ENCODE results near the gene PHLDB1.

PHLDB1 gene

DNA sequence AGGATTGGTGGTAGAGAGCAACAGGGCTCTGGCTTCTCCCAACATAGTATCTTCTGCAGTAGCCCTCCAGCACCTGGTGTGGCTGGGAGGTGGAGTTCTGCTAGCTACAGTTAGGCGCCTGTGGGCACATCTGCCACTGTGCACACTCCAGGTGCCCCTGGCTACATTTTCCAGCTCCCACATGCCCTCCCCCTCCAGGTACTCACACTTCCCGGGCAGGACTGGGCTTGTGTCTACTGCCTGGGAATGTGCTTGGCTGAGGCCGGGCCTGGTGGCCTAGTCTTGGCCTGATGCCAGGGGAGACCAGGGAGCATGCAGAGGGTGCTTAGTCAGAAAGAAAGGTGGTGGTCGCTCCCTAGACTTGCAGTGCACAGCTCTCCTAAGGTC, 15.8 kb downstream of the PHLDB1 start:
- peak overlapping the region in 1 of 2 donors; percentile 77 for H3K4me3 ChIP-seq (ENCODE audit: low read length in 2 of 2)

GRCh38 chr11:118625036-118625690, 17.7 kb downstream of the PHLDB1 start:
- Histone ChIP-seq H3K9ac (ENCODE audit: low read length in 2 of 2) (no peak overlapping the region), H3K27ac (ENCODE audit: low read length) (no peak overlapping the region), H3K27me3 (ENCODE audit: control insufficient read depth in 1 of 2, insufficient read depth in 2 of 2, low read length in 2 of 2) (no peaks in the 10 kb centered on the region), H3K36me3 (ENCODE audit: control insufficient read depth in 2 of 2, insufficient read depth in 2 of 2, low read length in 2 of 2) (peaks cover 30 to 39% of the 10 kb centered on the region in 2 donors), H3K4me3 (ENCODE audit: low read length in 2 of 2) (no peak overlapping the region), H3K9me3 (ENCODE audit: control insufficient read depth in 2 of 2, low read length in 2 of 2) (no peaks in the 10 kb centered on the region), H3K4me1 (ENCODE audit: control insufficient read depth, insufficient read depth, low read length) (peaks cover 40% of the 10 kb centered on the region)

More for the DNA sequence above, 15.8 kb downstream of the PHLDB1 start:
- Histone ChIP-seq H3K27ac (ENCODE audit: low read length) (peak overlapping the region; percentile 80), H3K36me3 (ENCODE audit: control insufficient read depth in 2 of 2, insufficient read depth in 2 of 2, low read length in 2 of 2) (peaks cover 23 to 31% of the 10 kb centered on the region in 2 donors), H3K9ac (ENCODE audit: low read length in 2 of 2) (peak overlapping the region in 1 of 2 donors; percentile 51), H3K27me3 (ENCODE audit: control insufficient read depth in 1 of 2, insufficient read depth in 2 of 2, low read length in 2 of 2) (no peaks in the 10 kb centered on the region), H3K4me1 (ENCODE audit: control insufficient read depth, insufficient read depth, low read length) (peaks cover 52% of the 10 kb centered on the region), H3K9me3 (ENCODE audit: control insufficient read depth in 2 of 2, low read length in 2 of 2) (no peaks in the 10 kb centered on the region)

DNA sequence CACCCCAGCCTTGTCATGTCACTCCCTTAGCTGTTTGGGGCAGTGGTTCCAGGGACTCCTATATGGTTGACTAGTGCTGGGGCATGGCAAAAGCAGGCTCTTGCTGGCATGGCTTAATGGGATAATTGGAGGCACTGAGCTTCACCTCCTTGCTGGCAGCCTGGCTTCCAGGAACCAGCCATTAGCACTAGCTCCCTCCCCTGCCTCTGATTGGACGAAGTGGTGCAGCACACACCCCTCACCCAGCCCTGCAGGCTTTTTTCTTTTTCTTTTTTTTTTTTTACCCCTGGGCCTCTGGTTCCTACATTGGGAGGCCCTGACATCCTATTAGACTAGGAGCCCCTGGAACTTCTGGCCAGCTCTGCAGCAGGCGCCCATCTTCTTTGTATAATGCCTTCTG, 18.6 kb downstream of the PHLDB1 start:
- no peak overlapping the region for H3K9ac ChIP-seq (ENCODE audit: low read length in 2 of 2)

GRCh38 chr11:118627566-118627965, 20.2 kb downstream of the PHLDB1 start:
- H3K27ac ChIP-seq (ENCODE audit: low read length) = no peak overlapping the region

More for the DNA sequence above, 18.6 kb downstream of the PHLDB1 start:
- H3K27me3 ChIP-seq (ENCODE audit: control insufficient read depth in 1 of 2, insufficient read depth in 2 of 2, low read length in 2 of 2) = no peaks in the 10 kb centered on the region
- H3K4me3 ChIP-seq (ENCODE audit: low read length in 2 of 2) = no peak overlapping the region
- peaks cover 31 to 44% of the 10 kb centered on the region in 2 donors for H3K36me3 ChIP-seq (ENCODE audit: control insufficient read depth in 2 of 2, insufficient read depth in 2 of 2, low read length in 2 of 2)
- H3K9me3 ChIP-seq (ENCODE audit: control insufficient read depth in 2 of 2, low read length in 2 of 2) = no peaks in the 10 kb centered on the region
- H3K27ac ChIP-seq (ENCODE audit: low read length) = no peak overlapping the region
- H3K4me1 ChIP-seq (ENCODE audit: control insufficient read depth, insufficient read depth, low read length) = peaks cover 34% of the 10 kb centered on the region

DNA sequence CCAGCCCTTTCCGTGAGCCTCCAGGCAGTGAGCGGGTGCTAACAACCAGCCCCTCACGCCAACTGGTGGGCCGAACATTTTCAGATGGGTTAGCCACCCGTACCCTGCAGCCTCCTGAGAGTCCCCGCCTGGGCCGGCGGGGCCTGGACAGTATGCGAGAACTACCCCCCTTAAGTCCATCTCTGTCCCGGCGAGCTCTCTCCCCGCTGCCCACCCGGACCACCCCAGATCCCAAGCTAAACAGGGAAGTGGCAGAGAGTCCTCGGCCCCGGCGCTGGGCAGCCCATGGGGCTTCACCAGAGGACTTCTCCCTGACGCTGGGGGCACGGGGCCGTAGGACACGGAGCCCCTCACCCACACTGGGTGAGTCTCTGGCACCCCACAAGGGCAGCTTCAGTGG, 20.6 kb downstream of the PHLDB1 start:
- Histone ChIP-seq H3K36me3 (ENCODE audit: control insufficient read depth in 2 of 2, insufficient read depth in 2 of 2, low read length in 2 of 2) (peaks cover 41 to 54% of the 10 kb centered on the region in 2 donors), H3K4me1 (ENCODE audit: control insufficient read depth, insufficient read depth, low read length) (peaks cover 24% of the 10 kb centered on the region)

More at GRCh38 chr11:118627566-118627965, 20.2 kb downstream of the PHLDB1 start:
- H3K9me3 ChIP-seq (ENCODE audit: control insufficient read depth in 2 of 2, low read length in 2 of 2) = no peaks in the 10 kb centered on the region
- no peaks in the 10 kb centered on the region for H3K27me3 ChIP-seq (ENCODE audit: control insufficient read depth in 1 of 2, insufficient read depth in 2 of 2, low read length in 2 of 2)
- no peak overlapping the region for H3K9ac ChIP-seq (ENCODE audit: low read length in 2 of 2)
- peaks cover 24% of the 10 kb centered on the region for H3K4me1 ChIP-seq (ENCODE audit: control insufficient read depth, insufficient read depth, low read length)
- H3K36me3 ChIP-seq (ENCODE audit: control insufficient read depth in 2 of 2, insufficient read depth in 2 of 2, low read length in 2 of 2) = peaks cover 41 to 54% of the 10 kb centered on the region in 2 donors
- no peak overlapping the region for H3K4me3 ChIP-seq (ENCODE audit: low read length in 2 of 2)

DNA sequence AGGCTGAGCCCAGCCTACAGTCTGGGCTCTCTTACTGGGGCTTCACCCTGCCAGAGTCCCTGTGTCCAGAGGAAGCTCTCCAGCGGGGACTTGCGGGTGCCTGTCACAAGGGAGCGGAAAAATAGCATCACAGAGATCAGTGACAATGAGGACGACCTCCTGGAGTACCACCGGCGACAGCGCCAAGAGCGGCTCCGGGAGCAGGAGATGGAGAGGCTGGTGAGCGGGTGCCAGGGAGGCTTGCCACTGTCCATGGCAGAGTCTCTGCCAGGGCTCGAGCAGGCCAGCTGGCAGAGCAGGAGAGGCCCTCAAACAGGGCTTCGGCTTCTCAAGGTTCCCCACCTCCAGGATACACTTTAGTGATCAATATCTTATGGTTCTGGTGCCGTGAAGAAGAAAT, 21.0 kb downstream of the PHLDB1 start:
- no peaks in the 10 kb centered on the region for H3K9me3 ChIP-seq (ENCODE audit: control insufficient read depth in 2 of 2, low read length in 2 of 2)
- no peaks in the 10 kb centered on the region for H3K27me3 ChIP-seq (ENCODE audit: control insufficient read depth in 1 of 2, insufficient read depth in 2 of 2, low read length in 2 of 2)
- peaks cover 23% of the 10 kb centered on the region for H3K4me1 ChIP-seq (ENCODE audit: control insufficient read depth, insufficient read depth, low read length)
- no peak overlapping the region for H3K4me3 ChIP-seq (ENCODE audit: low read length in 2 of 2)
- no peak overlapping the region for H3K27ac ChIP-seq (ENCODE audit: low read length)
- peaks cover 41 to 54% of the 10 kb centered on the region in 2 donors for H3K36me3 ChIP-seq (ENCODE audit: control insufficient read depth in 2 of 2, insufficient read depth in 2 of 2, low read length in 2 of 2)
- no peak overlapping the region for H3K9ac ChIP-seq (ENCODE audit: low read length in 2 of 2)

More for the DNA sequence above, 20.6 kb downstream of the PHLDB1 start:
- Histone ChIP-seq H3K9ac (ENCODE audit: low read length in 2 of 2) (no peak overlapping the region), H3K4me3 (ENCODE audit: low read length in 2 of 2) (no peak overlapping the region), H3K27ac (ENCODE audit: low read length) (no peak overlapping the region), H3K9me3 (ENCODE audit: control insufficient read depth in 2 of 2, low read length in 2 of 2) (no peaks in the 10 kb centered on the region), H3K27me3 (ENCODE audit: control insufficient read depth in 1 of 2, insufficient read depth in 2 of 2, low read length in 2 of 2) (no peaks in the 10 kb centered on the region)

GRCh38 chr11:118628861-118629549, 21.6 kb downstream of the PHLDB1 start:
- Histone ChIP-seq H3K9ac (ENCODE audit: low read length in 2 of 2) (no peak overlapping the region), H3K27me3 (ENCODE audit: control insufficient read depth in 1 of 2, insufficient read depth in 2 of 2, low read length in 2 of 2) (no peaks in the 10 kb centered on the region), H3K4me1 (ENCODE audit: control insufficient read depth, insufficient read depth, low read length) (peaks cover 29% of the 10 kb centered on the region), H3K27ac (ENCODE audit: low read length) (no peak overlapping the region), H3K9me3 (ENCODE audit: control insufficient read depth in 2 of 2, low read length in 2 of 2) (no peaks in the 10 kb centered on the region), H3K4me3 (ENCODE audit: low read length in 2 of 2) (no peak overlapping the region), H3K36me3 (ENCODE audit: control insufficient read depth in 2 of 2, insufficient read depth in 2 of 2, low read length in 2 of 2) (peaks cover 41 to 54% of the 10 kb centered on the region in 2 donors)

- no peaks in the 10 kb centered on the region for H3K9me3 ChIP-seq (ENCODE audit: control insufficient read depth in 2 of 2, low read length in 2 of 2)
- H3K27ac ChIP-seq (ENCODE audit: low read length) = no peak overlapping the region
- peaks cover 38% of the 10 kb centered on the region for H3K4me1 ChIP-seq (ENCODE audit: control insufficient read depth, insufficient read depth, low read length)
- no peaks in the 10 kb centered on the region for H3K27me3 ChIP-seq (ENCODE audit: control insufficient read depth in 1 of 2, insufficient read depth in 2 of 2, low read length in 2 of 2)
- H3K4me3 ChIP-seq (ENCODE audit: low read length in 2 of 2) = peak overlapping the region in 1 of 2 donors; percentile 8
- H3K9ac ChIP-seq (ENCODE audit: low read length in 2 of 2) = no peak overlapping the region
- peaks cover 39 to 47% of the 10 kb centered on the region in 2 donors for H3K36me3 ChIP-seq (ENCODE audit: control insufficient read depth in 2 of 2, insufficient read depth in 2 of 2, low read length in 2 of 2)
Observed at GRCh38 chr11:118629761-118630661, 22.6 kb downstream of the PHLDB1 start.

DNA sequence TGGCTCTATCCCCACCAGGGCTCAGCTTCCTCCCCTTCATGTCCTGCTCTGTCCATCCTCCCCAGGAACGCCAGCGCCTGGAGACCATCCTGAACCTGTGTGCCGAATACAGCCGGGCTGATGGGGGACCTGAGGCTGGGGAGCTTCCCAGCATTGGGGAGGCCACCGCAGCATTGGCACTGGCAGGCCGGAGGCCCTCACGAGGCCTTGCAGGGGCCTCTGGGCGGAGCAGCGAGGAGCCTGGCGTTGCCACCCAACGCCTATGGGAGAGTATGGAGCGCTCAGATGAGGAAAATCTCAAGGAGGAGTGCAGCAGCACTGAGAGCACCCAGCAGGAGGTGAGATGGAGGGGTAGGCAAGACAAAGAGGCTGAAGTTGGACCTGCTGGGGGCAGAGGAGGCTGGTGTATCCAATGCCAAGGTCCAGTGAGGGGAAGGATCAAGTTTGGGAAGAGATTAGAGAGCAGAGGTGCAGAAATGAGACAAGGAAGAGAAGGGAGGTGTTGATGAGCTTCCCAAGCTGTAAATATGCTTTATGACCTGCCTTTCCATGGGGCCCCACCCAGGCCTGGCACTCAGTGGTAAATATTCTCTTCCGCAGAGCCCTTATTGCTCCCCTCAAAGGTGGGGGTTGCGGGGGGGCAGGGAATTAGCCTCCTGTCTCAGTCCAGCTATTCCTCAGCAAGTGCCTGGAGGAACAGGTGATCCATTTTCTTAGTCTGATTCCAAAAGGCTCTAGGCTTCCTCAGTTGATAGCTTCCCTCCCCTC, 23.9 kb downstream of the PHLDB1 start:
- H3K4me1 ChIP-seq (ENCODE audit: control insufficient read depth, insufficient read depth, low read length) = peaks cover 45% of the 10 kb centered on the region
- no peaks in the 10 kb centered on the region for H3K27me3 ChIP-seq (ENCODE audit: control insufficient read depth in 1 of 2, insufficient read depth in 2 of 2, low read length in 2 of 2)
- no peak overlapping the region for H3K27ac ChIP-seq (ENCODE audit: low read length)
- no peak overlapping the region for H3K9ac ChIP-seq (ENCODE audit: low read length in 2 of 2)
- H3K4me3 ChIP-seq (ENCODE audit: low read length in 2 of 2) = no peak overlapping the region
- H3K36me3 ChIP-seq (ENCODE audit: control insufficient read depth in 2 of 2, insufficient read depth in 2 of 2, low read length in 2 of 2) = peaks cover 37 to 40% of the 10 kb centered on the region in 2 donors
- no peaks in the 10 kb centered on the region for H3K9me3 ChIP-seq (ENCODE audit: control insufficient read depth in 2 of 2, low read length in 2 of 2)
